ENCODE data around the gene ALKBH3. TPM values are rescaled to one million over a fixed set of nuclear protein-coding genes. Genes with fewer than 3 reads are reported as not detected.

ALKBH3 gene
- total RNA-seq, 1 donor from 2014 or later: 18.1 TPM

DNA sequence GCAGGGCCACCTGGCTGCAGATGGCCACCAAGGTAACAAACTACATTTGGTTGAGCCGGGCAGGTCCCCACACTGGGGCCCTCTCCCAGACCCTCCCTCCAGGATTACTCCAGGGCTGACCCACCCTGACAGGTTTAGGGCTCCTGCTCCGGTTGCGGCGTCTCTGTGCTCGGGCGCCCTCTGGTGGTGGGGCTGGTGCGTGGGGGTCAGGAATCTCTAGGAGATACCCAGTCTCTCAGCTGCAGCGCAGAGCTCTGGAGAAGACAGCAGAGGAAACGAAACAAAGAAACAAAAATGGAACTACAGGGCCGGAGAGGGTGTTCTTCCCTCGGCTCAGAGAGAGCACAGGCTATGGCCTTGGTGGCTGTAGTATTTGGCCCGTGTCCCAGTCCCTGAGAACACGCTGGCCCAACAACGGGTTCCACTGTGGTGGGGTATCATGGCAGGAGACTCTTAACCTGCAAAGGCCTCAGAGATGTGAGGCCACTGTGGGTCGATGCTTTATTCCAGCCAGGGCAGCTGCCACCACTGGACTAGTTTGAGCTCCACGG lies 64.2 kb downstream of the ALKBH3 start:
- H3K9me3 ChIP-seq (replicated peaks): no peaks in the 10 kb centered on the region
- peak overlapping the region; percentile 93 for H3K27ac ChIP-seq (replicated peaks)
- TF ChIP-seq, protein P1, sequence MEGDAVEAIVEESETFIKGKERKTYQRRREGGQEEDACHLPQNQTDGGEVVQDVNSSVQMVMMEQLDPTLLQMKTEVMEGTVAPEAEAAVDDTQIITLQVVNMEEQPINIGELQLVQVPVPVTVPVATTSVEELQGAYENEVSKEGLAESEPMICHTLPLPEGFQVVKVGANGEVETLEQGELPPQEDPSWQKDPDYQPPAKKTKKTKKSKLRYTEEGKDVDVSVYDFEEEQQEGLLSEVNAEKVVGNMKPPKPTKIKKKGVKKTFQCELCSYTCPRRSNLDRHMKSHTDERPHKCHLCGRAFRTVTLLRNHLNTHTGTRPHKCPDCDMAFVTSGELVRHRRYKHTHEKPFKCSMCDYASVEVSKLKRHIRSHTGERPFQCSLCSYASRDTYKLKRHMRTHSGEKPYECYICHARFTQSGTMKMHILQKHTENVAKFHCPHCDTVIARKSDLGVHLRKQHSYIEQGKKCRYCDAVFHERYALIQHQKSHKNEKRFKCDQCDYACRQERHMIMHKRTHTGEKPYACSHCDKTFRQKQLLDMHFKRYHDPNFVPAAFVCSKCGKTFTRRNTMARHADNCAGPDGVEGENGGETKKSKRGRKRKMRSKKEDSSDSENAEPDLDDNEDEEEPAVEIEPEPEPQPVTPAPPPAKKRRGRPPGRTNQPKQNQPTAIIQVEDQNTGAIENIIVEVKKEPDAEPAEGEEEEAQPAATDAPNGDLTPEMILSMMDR (IDR thresholded peaks at IDR 0.05; ENCODE audit: borderline replicate concordance): peak; percentile 87
- peaks cover 53% of the 10 kb centered on the region for H3K4me1 ChIP-seq
- peak; percentile 79 for DNase-seq
- peak overlapping the region; percentile 83 for H3K4me3 ChIP-seq
- H3K36me3 ChIP-seq: no peaks in the 10 kb centered on the region
- H3K27me3 ChIP-seq (ENCODE audit: low read depth): peaks cover 32% of the 10 kb centered on the region
- intact Hi-C loops (cut with micrococcal nuclease): loop anchor here (10.0 kb wide), 1 partner anchor 90 kb away; no protein-coding TSS in a partner anchor

DNA sequence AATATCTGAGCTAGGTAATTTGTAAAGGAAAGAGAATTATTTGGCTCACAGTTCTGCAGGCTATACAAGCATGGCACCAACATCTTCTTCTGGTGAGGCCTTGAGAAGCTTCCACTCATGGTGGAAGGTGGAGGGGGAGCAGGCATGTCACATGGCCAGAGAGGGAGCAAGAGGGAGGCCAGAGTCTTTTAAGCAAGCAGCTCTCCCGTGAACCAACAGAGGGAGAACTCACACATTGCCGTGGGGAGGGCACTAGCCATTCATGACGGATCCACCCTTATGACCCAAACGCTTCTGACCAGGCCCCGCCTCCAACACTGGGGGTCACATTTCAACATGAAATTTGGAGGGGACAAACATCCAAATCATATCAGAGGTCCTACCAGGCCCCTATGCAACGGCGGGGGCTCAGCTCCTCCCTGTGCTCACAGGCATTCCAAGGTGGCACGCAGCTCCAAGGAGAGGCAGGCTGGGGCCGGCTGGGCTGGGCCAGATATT lies 66.4 kb downstream of the ALKBH3 start:
- Histone ChIP-seq H3K9me3 (replicated peaks) (no peaks in the 10 kb centered on the region), H3K36me3 (no peaks in the 10 kb centered on the region), H3K4me3 (no peak overlapping the region), H3K27me3 (ENCODE audit: low read depth) (peaks cover 32% of the 10 kb centered on the region), H3K27ac (replicated peaks) (peak overlapping the region; percentile 37), H3K4me1 (peaks cover 53% of the 10 kb centered on the region)
- no peak for DNase-seq
- intact Hi-C loops (cut with micrococcal nuclease): loop anchor here (10.0 kb wide), 1 partner anchor 88 kb away; no protein-coding TSS in a partner anchor
- TF ChIP-seq, protein P1 (IDR thresholded peaks at IDR 0.05; ENCODE audit: borderline replicate concordance): peak; percentile 40

DNA sequence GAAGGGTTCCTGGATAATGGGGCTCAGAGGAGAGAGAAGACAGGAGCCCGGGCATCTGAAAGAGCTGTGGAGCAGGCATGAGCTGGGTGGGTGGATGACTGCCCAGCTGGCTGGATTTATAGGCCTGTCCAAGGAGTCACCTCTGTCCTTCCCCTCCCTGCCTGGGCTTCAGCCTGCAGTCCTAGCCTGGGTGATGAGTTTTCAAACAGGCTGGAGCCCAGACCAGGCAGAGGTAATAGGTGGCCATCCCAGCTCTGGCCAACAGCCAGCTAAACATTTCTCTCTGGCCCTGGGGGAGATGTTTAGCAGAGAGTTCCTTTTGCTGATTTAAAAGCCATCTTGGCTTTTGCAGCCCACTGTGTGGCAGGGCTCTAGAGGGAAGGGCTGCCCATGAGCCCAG lies 67.2 kb downstream of the ALKBH3 start:
- Histone ChIP-seq H3K27ac (replicated peaks) (peak overlapping the region; percentile 37), H3K4me1 (peaks cover 52% of the 10 kb centered on the region), H3K27me3 (ENCODE audit: low read depth) (peaks cover 30% of the 10 kb centered on the region), H3K4me3 (no peak overlapping the region), H3K9me3 (replicated peaks) (no peaks in the 10 kb centered on the region), H3K36me3 (no peaks in the 10 kb centered on the region)
- TF ChIP-seq, protein P1 (IDR thresholded peaks at IDR 0.05; ENCODE audit: borderline replicate concordance): no peak
- intact Hi-C loops (cut with micrococcal nuclease): loop anchor here (10.0 kb wide), 1 partner anchor 87 kb away; no protein-coding TSS in a partner anchor
- no peak for DNase-seq

DNA sequence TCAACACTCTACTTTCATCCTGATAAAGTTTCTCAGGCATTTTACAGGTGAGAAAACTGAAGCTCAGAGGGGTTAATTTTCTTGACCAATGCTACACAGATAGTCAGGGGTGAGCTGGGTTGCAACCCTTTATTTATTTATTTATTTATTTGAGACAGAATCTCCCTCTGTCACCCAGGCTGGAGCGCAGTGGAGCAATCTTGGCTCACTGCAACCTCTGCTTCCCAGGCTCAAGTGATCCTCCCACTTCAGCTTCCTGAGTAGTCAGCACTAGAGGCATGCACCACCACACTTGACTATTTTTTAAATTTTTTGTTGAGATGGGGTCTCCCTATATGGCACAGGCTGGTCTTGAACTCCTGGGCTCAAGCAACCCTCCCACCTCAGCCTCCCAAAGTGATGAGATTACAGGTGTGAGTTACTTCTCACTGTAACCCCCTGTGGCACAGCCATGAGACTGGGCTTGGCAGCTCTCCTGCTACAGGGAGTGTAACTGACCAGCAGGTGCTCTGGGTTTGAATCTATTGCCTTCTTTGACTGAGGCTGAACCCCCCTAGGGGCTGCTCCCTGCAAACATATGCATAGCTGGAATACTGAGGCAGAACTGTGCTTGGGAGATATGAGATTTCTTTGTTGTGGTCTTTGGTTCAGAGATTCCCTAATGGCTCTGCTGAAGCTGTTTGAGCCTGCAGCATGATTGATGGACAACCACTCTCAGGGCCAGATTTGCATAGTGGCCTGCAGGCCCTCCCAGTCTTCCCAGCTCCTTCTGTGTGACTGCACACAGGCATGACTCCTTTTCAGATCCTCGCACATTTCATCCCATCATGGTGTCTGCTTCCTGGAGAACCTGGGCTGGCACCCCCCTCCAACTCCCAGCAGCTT lies 68.0 kb downstream of the ALKBH3 start:
- Histone ChIP-seq H3K9me3 (replicated peaks) (no peaks in the 10 kb centered on the region), H3K4me3 (no peak overlapping the region), H3K27me3 (ENCODE audit: low read depth) (peaks cover 22% of the 10 kb centered on the region), H3K4me1 (peaks cover 44% of the 10 kb centered on the region), H3K27ac (replicated peaks) (peak overlapping the region; percentile 37), H3K36me3 (no peaks in the 10 kb centered on the region)
- intact Hi-C loops (cut with micrococcal nuclease): loop anchor here (10.0 kb wide), 1 partner anchor 86 kb away; no protein-coding TSS in a partner anchor
- DNase-seq: no peak
- TF ChIP-seq, protein P1 (IDR thresholded peaks at IDR 0.05; ENCODE audit: borderline replicate concordance): no peak

DNA sequence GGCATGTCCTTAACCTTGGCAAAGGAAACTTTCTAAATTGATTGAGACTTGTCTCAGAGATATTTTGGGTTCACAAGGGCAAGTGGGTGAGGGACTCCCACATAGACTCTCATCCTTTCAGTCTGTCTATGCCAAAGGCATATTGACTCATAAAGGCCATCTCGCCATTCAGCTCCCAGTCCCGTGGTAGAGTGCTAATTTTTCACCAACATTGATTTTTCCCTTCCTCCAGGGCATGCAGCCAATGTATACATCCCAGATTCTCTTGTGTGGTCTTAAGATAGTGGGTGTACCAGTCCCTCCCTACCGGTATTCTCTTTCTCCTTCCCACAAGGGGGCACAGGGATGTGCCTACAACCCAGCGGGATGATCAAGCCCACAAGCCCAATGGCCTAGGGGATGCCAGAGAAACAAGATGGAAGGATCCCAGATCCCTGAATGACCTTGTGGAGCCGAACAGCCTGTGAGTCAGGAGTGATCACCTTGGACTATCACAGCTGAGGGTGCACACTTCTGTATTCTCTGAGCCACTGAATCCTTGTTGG lies 69.8 kb downstream of the ALKBH3 start:
- Histone ChIP-seq H3K36me3 (no peaks in the 10 kb centered on the region), H3K4me1 (peaks cover 26% of the 10 kb centered on the region), H3K27me3 (ENCODE audit: low read depth) (peaks cover 7% of the 10 kb centered on the region), H3K27ac (replicated peaks) (no peak overlapping the region), H3K9me3 (replicated peaks) (no peaks in the 10 kb centered on the region), H3K4me3 (no peak overlapping the region)
- TF ChIP-seq, protein P1 (IDR thresholded peaks at IDR 0.05; ENCODE audit: borderline replicate concordance): no peak
- no peak for DNase-seq
- intact Hi-C loops (cut with micrococcal nuclease): no loop called here

Measured in left ventricle myocardium inferior (tissue), 1 donor.